Activated T-helper 2 cell treated with anti-CD3 and anti-CD28 coated beads, Interferon-gamma antibody, Interleukin-2, Interleukin-4, amounts not matched to agents 10 μg/mL and 5 μg/mL and 100 μg/mL, durations not matched to agents 14 hours and 24 hours and 36 hours (primary cell): ENCODE results near the gene NPY2R. TPM values are rescaled to one million over a fixed set of nuclear protein-coding genes. Genes with fewer than 3 reads are reported as not detected.

Source experiments
- total RNA-seq: library from RNA; stranded (reverse); gene quantifications from 2 replicates; pipeline ENCODE4 v1.2.3, GENCODE V29; 2022

Gene NPY2R
- total RNA-seq, 1 donor from 2014 or later = not detected

Other genes with a start within 250 kb of the NPY2R start
- gene MAP9, start 168.3 kb downstream of the NPY2R start, total RNA-seq = 5.8 TPM in 2 replicates